Neural crest cell (in vitro differentiated cells): ENCODE results near the gene ZNF532. TPM values are rescaled to one million over a fixed set of nuclear protein-coding genes. Genes with fewer than 3 reads are reported as not detected.
"Not testable (repeated sequence)": the region's sequence is repeated elsewhere in the genome, so short reads cannot be mapped to it uniquely, and the experiment has no call there.

ENCODE experiments used
- DNase-seq: peaks from one replicate; pipeline ENCODE4 v3.0.0; 2021; ENCODE audit warnings: low read depth, mixed read lengths, low spot score
- H3K27ac Mint-ChIP-seq: one replicate; pipeline ENCODE4 v1.8.0; 2021; ENCODE audit warnings: mild to moderate bottlenecking, mixed read lengths; ENCODE audit not compliant: unreplicated experiment
- H3K27me3 Mint-ChIP-seq: 2 replicates; pipeline ENCODE4 v1.8.0; 2021; ENCODE audit warnings: low read depth, mild to moderate bottlenecking, mixed read lengths
- H3K36me3 Mint-ChIP-seq: 2 replicates; pipeline ENCODE4 v1.8.0; 2021; ENCODE audit warnings: low read depth, mild to moderate bottlenecking, mixed read lengths
- H3K4me1 Mint-ChIP-seq: 2 replicates; pipeline ENCODE4 v1.8.0; 2021; ENCODE audit warnings: mixed read lengths
- H3K4me3 Mint-ChIP-seq: one replicate; pipeline ENCODE4 v1.8.0; 2021; ENCODE audit warnings: mild to moderate bottlenecking, mixed read lengths
- H3K9me3 Mint-ChIP-seq: 2 replicates; pipeline ENCODE4 v1.8.0; 2021; ENCODE audit warnings: mixed read lengths
- total RNA-seq: library from RNA; stranded (reverse); gene quantifications from 2 replicates; pipeline ENCODE4 v1.2.1, GENCODE V29; 2021
- TF ChIP-seq, protein P1 (sequence below): fragments of 200-600 bp; sonication (generic); conservative IDR thresholded peaks from 2 replicates; pipeline ENCODE4 v1.5.0; 2021; ENCODE audit warnings: antibody characterized with exemption, mild to moderate bottlenecking

The ZNF532 gene
- total RNA-seq, 1 donor from 2014 or later = 171 TPM

GRCh38 chr18:59013744-59014143, 149.1 kb downstream of the ZNF532 start:
- Mint-ChIP-seq H3K9me3 (peaks cover 12% of the 10 kb centered on the region), H3K27me3 (no peaks in the 10 kb centered on the region), H3K36me3 (peaks cover 17% of the 10 kb centered on the region), H3K27ac (no peak overlapping the region), H3K4me3 (no peak overlapping the region), H3K4me1 (peaks cover 10% of the 10 kb centered on the region)
- TF ChIP-seq, protein P1, sequence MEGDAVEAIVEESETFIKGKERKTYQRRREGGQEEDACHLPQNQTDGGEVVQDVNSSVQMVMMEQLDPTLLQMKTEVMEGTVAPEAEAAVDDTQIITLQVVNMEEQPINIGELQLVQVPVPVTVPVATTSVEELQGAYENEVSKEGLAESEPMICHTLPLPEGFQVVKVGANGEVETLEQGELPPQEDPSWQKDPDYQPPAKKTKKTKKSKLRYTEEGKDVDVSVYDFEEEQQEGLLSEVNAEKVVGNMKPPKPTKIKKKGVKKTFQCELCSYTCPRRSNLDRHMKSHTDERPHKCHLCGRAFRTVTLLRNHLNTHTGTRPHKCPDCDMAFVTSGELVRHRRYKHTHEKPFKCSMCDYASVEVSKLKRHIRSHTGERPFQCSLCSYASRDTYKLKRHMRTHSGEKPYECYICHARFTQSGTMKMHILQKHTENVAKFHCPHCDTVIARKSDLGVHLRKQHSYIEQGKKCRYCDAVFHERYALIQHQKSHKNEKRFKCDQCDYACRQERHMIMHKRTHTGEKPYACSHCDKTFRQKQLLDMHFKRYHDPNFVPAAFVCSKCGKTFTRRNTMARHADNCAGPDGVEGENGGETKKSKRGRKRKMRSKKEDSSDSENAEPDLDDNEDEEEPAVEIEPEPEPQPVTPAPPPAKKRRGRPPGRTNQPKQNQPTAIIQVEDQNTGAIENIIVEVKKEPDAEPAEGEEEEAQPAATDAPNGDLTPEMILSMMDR = no peak
- no peak for DNase-seq

GRCh38 chr18:59015531-59016152, 151.0 kb downstream of the ZNF532 start:
- H3K27ac Mint-ChIP-seq = peak overlapping the region; percentile 38
- H3K36me3 Mint-ChIP-seq = peaks cover 17% of the 10 kb centered on the region
- H3K27me3 Mint-ChIP-seq = no peaks in the 10 kb centered on the region
- H3K4me3 Mint-ChIP-seq = no peak overlapping the region
- DNase-seq = no peak
- H3K9me3 Mint-ChIP-seq = peaks cover 13% of the 10 kb centered on the region
- TF ChIP-seq, protein P1 = no peak
- peaks cover 10% of the 10 kb centered on the region for H3K4me1 Mint-ChIP-seq

DNA sequence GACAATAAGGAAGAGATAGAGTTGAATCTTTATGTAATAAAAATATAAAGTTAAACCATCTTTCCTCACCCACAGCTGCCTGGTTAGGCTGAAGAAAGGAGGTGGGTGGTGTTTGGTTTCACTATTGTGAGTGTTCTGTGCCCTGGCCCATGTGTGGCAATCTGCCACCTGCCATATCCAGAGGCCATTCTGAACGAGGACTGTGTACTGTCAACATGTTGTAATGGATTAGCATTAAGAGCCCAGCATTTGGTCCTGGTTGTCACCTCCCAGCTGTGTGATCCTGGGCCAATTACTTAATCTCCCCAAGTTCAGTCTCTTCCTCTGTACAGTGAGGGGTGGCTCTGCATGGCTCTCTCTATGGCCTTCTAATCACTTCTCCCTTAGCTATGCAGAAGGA, 156.8 kb downstream of the ZNF532 start:
- Mint-ChIP-seq H3K9me3 (peaks cover 11% of the 10 kb centered on the region), H3K4me3 (no peak overlapping the region), H3K27me3 (no peaks in the 10 kb centered on the region), H3K36me3 (peaks cover 10% of the 10 kb centered on the region), H3K27ac (no peak overlapping the region), H3K4me1 (peaks cover 6% of the 10 kb centered on the region)
- TF ChIP-seq, protein P1 = no peak
- DNase-seq = no peak

DNA sequence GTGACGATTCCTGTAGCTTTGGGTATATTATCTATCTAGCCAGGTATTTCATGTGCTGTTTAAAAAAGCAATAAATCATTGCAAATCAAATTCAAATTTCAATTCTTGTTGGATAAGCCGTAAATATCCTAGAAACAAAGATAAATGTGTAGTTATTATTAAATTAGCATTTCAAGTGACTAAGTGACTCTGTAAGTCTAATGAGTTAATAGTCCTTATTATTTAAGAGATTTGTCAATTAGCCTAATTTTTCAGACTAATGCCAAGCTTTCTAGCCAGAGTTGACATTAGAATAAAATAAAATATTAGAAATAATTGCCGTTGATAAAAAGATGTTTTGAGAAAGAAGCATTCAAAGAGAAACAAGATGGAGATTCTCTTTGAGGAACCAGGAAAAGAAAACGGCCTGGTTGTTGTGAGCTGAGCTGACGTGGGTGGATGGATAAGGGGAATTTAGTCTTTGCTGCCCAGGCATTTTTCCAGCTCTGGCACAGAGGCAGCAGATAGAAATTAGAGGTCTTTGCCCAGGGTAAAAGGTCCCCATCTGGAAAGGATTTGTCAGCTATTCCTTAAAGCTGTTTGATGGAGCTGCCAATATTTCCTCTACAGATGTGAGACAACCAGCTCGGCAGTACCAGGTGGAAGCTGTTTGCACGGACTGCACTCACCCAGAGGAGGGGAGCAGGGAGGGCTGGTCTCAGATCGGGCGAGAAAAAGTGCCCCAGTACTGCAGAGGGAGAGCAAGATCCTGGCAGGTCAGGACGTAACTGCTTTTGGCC, 157.7 kb downstream of the ZNF532 start:
- Mint-ChIP-seq H3K36me3 (peaks cover 8% of the 10 kb centered on the region), H3K27ac (no peak overlapping the region), H3K4me3 (no peak overlapping the region), H3K9me3 (peaks cover 8% of the 10 kb centered on the region), H3K27me3 (no peaks in the 10 kb centered on the region), H3K4me1 (peaks cover 6% of the 10 kb centered on the region)
- TF ChIP-seq, protein P1 = no peak
- no peak for DNase-seq

DNA sequence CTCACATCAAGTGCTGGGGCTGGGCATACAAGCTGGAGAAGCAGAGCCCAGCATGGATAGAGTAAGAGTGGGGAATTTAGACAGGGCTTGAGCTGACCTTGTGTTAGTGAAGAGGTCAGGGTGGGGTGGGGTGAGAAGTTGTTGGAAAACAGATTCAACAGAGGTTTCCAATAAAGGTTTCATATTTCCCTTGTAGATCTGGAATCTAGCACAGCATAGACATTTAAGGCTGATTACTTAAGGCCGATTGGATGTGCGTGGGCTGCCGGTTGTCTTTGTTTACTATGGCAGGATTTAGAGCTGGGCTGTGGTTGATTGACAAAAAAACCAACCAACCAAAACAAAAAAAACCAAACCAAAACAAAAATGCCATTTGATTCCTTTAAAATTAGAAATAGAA, 160.2 kb downstream of the ZNF532 start:
- no peak overlapping the region for H3K4me3 Mint-ChIP-seq
- no peak for DNase-seq
- H3K27me3 Mint-ChIP-seq = no peaks in the 10 kb centered on the region
- H3K27ac Mint-ChIP-seq = peak overlapping the region; percentile 3
- H3K4me1 Mint-ChIP-seq = peaks cover 10% of the 10 kb centered on the region
- TF ChIP-seq, protein P1 = no peak
- H3K36me3 Mint-ChIP-seq = no peaks in the 10 kb centered on the region
- no peaks in the 10 kb centered on the region for H3K9me3 Mint-ChIP-seq

DNA sequence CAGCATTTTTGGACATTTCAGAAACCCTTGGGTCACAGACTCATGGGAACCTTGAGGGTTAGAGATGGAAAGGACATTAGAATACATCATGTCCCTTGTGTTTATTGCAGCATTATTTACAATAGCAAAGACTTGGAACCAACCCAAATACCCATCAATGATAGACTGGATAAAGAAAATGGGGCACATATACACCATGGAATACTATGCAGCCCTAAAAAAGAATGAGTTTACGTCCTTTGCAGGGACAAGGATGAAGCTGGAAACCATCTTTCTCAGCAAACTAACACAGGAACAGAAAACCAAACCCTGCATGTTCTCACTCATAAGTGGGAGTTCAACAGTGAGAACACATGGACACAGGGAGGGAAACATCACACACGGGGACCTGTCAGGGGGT, 160.9 kb downstream of the ZNF532 start:
- not testable (repeated sequence) for H3K9me3 Mint-ChIP-seq, H3K27me3 Mint-ChIP-seq, DNase-seq, H3K27ac Mint-ChIP-seq, H3K36me3 Mint-ChIP-seq, H3K4me3 Mint-ChIP-seq
- H3K4me1 Mint-ChIP-seq = peaks cover 17% of the 10 kb centered on the region
